HL-60 (cell line): Measurements from ENCODE around the gene C1orf232.

Experiments
- DNase-seq, 2 experiments: peaks; one replicate each; pipeline ENCODE4 v3.0.0-alpha.2; 2010 to 2020; ENCODE audit warnings: low read depth in 1 of 2, low spot score in 1 of 2
- H3K27ac ChIP-seq: fragments of 250-450 bp; sonication (Bioruptor Pico); replicated peaks from 2 replicates; pipeline ENCODE4 v1.5.1; 2020; ENCODE audit warnings: mild to moderate bottlenecking, moderate library complexity
- H3K27me3 ChIP-seq: fragments of 250-450 bp; sonication (Bioruptor Pico); 2 replicates; pipeline ENCODE4 v1.5.1; 2021; ENCODE audit warnings: mild to moderate bottlenecking, moderate library complexity; ENCODE audit not compliant: insufficient read depth, poor library complexity, severe bottlenecking
- H3K4me3 ChIP-seq: replicated peaks from 2 replicates; pipeline ENCODE4 v1.5.1; 2011; ENCODE audit warnings: mild to moderate bottlenecking, control low read depth, low read length; ENCODE audit not compliant: insufficient read depth
- CTCF ChIP-seq: IDR thresholded peaks from one replicate; pipeline ENCODE4 v1.5.1; 2011; ENCODE audit warnings: low read length, control low read depth, inconsistent platforms; ENCODE audit not compliant: insufficient read depth
- GABPA ChIP-seq: IDR thresholded peaks from 2 replicates; pipeline ENCODE4 v1.6.1; 2012; ENCODE audit warnings: low read depth
- POLR2AphosphoS5 ChIP-seq: IDR thresholded peaks from 2 replicates; pipeline ENCODE4 v1.6.1; 2012; ENCODE audit warnings: low read depth
- REST ChIP-seq: IDR thresholded peaks from 2 replicates; pipeline ENCODE4 v1.6.1; 2012; ENCODE audit warnings: low read depth; ENCODE audit not compliant: insufficient replicate concordance
- SPI1 ChIP-seq: IDR thresholded peaks from 2 replicates; pipeline ENCODE4 v1.6.1; 2012; ENCODE audit warnings: low read depth, mild to moderate bottlenecking, borderline replicate concordance

The C1orf232 gene

GRCh38 chr1:26188477-26188876 is 19.7 kb upstream of the C1orf232 start:
- DNase-seq: no peak
- no peak for TF ChIP-seq POLR2AphosphoS5
- no peak for TF ChIP-seq GABPA
- no peak overlapping the region for H3K4me3 ChIP-seq
- no peaks in the 10 kb centered on the region for H3K27me3 ChIP-seq
- H3K27ac ChIP-seq: no peak overlapping the region

- H3K4me3 ChIP-seq: no peak overlapping the region
- no peak overlapping the region for H3K27ac ChIP-seq
- no peak for TF ChIP-seq CTCF
- no peak for TF ChIP-seq SPI1
- TF ChIP-seq REST: no peak
- TF ChIP-seq POLR2AphosphoS5: no peak
- TF ChIP-seq GABPA: no peak
- DNase-seq: no peak
- no peaks in the 10 kb centered on the region for H3K27me3 ChIP-seq
Measured at GRCh38 chr1:26187882-26188281, 19.1 kb upstream of the C1orf232 start.

- no peak for DNase-seq
- TF ChIP-seq POLR2AphosphoS5 (no peak), GABPA (no peak), REST (no peak), CTCF (no peak), SPI1 (no peak)
- H3K27ac ChIP-seq: no peak overlapping the region
- no peaks in the 10 kb centered on the region for H3K27me3 ChIP-seq
- no peak overlapping the region for H3K4me3 ChIP-seq
Measured at GRCh38 chr1:26184883-26185282, 16.1 kb upstream of the C1orf232 start.

GRCh38 chr1:26184086-26184485 is 15.3 kb upstream of the C1orf232 start:
- H3K27me3 ChIP-seq: no peaks in the 10 kb centered on the region
- DNase-seq: no peak
- TF ChIP-seq POLR2AphosphoS5 (no peak), GABPA (no peak), REST (no peak), CTCF (no peak), SPI1 (no peak)
- no peak overlapping the region for H3K27ac ChIP-seq
- H3K4me3 ChIP-seq: no peak overlapping the region
